Astrocyte (in vitro differentiated cells and primary cell): ENCODE data around the gene APLP1. TPM values are rescaled to one million over a fixed set of nuclear protein-coding genes. Genes with fewer than 3 reads are reported as not detected.
"Not testable (repeated sequence)": the region's sequence is repeated elsewhere in the genome, so short reads cannot be mapped to it uniquely, and the experiment has no call there.

Experiments
- DNase-seq: peaks from one replicate; pipeline ENCODE4 v3.0.0-alpha.2; 2010; ENCODE audit warnings: low read depth
- FAIRE-seq: peaks from 2 replicates; lab custom pipeline; 2011; peaks lifted over from hg19 to GRCh38; lab: Jason Lieb, UNC
- H2AFZ ChIP-seq: 2 replicates; pipeline ENCODE4 v1.6.0; 2012; ENCODE audit warnings: low read depth, low read length, inconsistent platforms
- H3K27ac ChIP-seq: 2 replicates; pipeline ENCODE4 v1.5.1; 2011; ENCODE audit warnings: low read depth, low read length, inconsistent platforms
- H3K27me3 ChIP-seq: 2 replicates; pipeline ENCODE4 v1.6.0; 2011; ENCODE audit warnings: low read length, inconsistent platforms; ENCODE audit not compliant: insufficient read depth
- H3K36me3 ChIP-seq: 2 replicates; pipeline ENCODE4 v1.5.1; 2011; ENCODE audit warnings: low read length, inconsistent platforms; ENCODE audit not compliant: insufficient read depth
- H3K4me1 ChIP-seq: 2 replicates; pipeline ENCODE4 v1.5.1; 2011; ENCODE audit warnings: low read length, inconsistent platforms; ENCODE audit not compliant: insufficient read depth
- H3K4me2 ChIP-seq: 2 replicates; pipeline ENCODE4 v1.6.0; 2012; ENCODE audit warnings: low read length, inconsistent platforms
- H3K4me3 ChIP-seq: 2 replicates; pipeline ENCODE4 v1.5.1; 2011; ENCODE audit warnings: low read depth, mild to moderate bottlenecking, low read length, inconsistent platforms; ENCODE audit not compliant: insufficient read depth
- H3K79me2 ChIP-seq: 2 replicates; pipeline ENCODE4 v1.6.0; 2012; ENCODE audit warnings: mild to moderate bottlenecking, low read length, inconsistent platforms; ENCODE audit not compliant: insufficient read depth
- H3K9ac ChIP-seq: 2 replicates; pipeline ENCODE4 v1.6.0; 2012; ENCODE audit warnings: mild to moderate bottlenecking, low read length, inconsistent platforms
- H3K9me3 ChIP-seq: 2 replicates; pipeline ENCODE4 v1.5.1; 2012; ENCODE audit warnings: low read depth, mild to moderate bottlenecking, low read length, inconsistent platforms; ENCODE audit not compliant: insufficient read depth
- H4K20me1 ChIP-seq: 2 replicates; pipeline ENCODE4 v1.6.0; 2012; ENCODE audit warnings: low read length, inconsistent platforms; ENCODE audit not compliant: insufficient read depth
- H3K27ac Mint-ChIP-seq: one replicate; pipeline ENCODE4 v1.8.0; 2021; ENCODE audit warnings: mild to moderate bottlenecking, mixed read lengths; ENCODE audit not compliant: unreplicated experiment
- H3K27me3 Mint-ChIP-seq: one replicate; pipeline ENCODE4 v1.8.0; 2021; ENCODE audit warnings: low read depth, mixed read lengths; ENCODE audit not compliant: unreplicated experiment
- H3K36me3 Mint-ChIP-seq: one replicate; pipeline ENCODE4 v1.8.0; 2021; ENCODE audit warnings: low read depth, mixed read lengths; ENCODE audit not compliant: unreplicated experiment
- H3K4me1 Mint-ChIP-seq: one replicate; pipeline ENCODE4 v1.8.0; 2021; ENCODE audit warnings: low read depth, mixed read lengths; ENCODE audit not compliant: unreplicated experiment
- H3K4me3 Mint-ChIP-seq: one replicate; pipeline ENCODE4 v1.8.0; 2021; ENCODE audit warnings: mild to moderate bottlenecking, moderate library complexity, mixed read lengths; ENCODE audit not compliant: unreplicated experiment
- H3K9me3 Mint-ChIP-seq: one replicate; pipeline ENCODE4 v1.8.0; 2021; ENCODE audit warnings: mild to moderate bottlenecking, mixed read lengths; ENCODE audit not compliant: unreplicated experiment
- EZH2 ChIP-seq: IDR thresholded peaks from 2 replicates; pipeline ENCODE4 v1.6.1; 2012; ENCODE audit warnings: mild to moderate bottlenecking, low read length, inconsistent platforms; ENCODE audit not compliant: insufficient read depth
- total RNA-seq: library from RNA; stranded (reverse); gene quantifications from 2 replicates; pipeline ENCODE4 v1.2.1, GENCODE V29; 2021
- TF ChIP-seq, protein P1 (sequence below): IDR thresholded peaks from 2 replicates; pipeline ENCODE4 v1.5.1; 2011; ENCODE audit warnings: low read depth, mild to moderate bottlenecking, inconsistent platforms, low read length, moderate library complexity; ENCODE audit not compliant: insufficient read depth

Gene APLP1
- total RNA-seq, 1 donor from 2014 or later: 69.4 TPM

DNA sequence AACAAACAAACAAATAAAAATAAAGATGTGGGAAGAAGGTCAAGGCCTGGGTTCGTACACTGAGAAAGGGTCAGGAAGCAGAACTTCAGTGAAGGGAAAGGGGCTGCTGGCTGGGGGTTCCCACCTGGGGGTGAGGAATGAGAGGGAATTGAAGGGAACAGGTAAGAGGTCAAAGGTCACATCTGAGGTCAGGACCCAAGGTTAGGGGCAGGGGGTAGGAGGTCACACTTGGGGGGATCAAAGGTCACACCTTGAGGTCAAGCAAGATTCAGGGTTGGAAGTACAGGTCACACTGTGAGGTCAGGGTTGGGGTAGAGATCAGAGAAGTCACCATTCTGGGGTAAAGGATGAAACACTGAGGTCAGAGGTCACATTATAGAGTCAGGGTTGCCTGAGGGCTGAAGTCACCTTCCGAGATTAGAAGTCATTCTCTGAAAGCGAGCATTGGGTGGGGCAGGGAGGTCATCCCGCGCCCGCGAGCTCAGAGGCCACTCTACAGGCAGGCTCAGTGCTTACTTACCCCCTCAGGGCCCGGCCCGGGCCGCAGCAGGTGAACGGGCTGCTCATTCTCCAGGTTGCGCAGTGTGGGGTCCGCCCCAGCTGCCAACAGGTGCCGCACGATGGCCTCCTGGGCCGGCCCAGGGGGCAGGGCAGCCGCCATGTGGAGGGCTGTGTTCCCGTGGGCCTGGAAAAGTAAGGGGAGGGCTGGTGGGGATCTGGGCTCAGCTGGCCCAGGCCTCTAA, 21.2 kb downstream of the APLP1 start:
- Histone ChIP-seq H3K27ac (no peak overlapping the region), H3K4me3 (no peak overlapping the region), H2AFZ (no peak overlapping the region), H3K9ac (no peak overlapping the region), H3K4me2 (no peak overlapping the region), H3K79me2 (no peaks in the 10 kb centered on the region), H3K4me1 (no peaks in the 10 kb centered on the region), H3K9me3 (no peaks in the 10 kb centered on the region), H3K27me3 (no peaks in the 10 kb centered on the region), H3K36me3 (peaks cover 5% of the 10 kb centered on the region), H4K20me1 (peaks cover 5% of the 10 kb centered on the region)
- DNase-seq (no peak), FAIRE-seq (no peak)
- no peak for TF ChIP-seq EZH2
- TF ChIP-seq, protein P1, sequence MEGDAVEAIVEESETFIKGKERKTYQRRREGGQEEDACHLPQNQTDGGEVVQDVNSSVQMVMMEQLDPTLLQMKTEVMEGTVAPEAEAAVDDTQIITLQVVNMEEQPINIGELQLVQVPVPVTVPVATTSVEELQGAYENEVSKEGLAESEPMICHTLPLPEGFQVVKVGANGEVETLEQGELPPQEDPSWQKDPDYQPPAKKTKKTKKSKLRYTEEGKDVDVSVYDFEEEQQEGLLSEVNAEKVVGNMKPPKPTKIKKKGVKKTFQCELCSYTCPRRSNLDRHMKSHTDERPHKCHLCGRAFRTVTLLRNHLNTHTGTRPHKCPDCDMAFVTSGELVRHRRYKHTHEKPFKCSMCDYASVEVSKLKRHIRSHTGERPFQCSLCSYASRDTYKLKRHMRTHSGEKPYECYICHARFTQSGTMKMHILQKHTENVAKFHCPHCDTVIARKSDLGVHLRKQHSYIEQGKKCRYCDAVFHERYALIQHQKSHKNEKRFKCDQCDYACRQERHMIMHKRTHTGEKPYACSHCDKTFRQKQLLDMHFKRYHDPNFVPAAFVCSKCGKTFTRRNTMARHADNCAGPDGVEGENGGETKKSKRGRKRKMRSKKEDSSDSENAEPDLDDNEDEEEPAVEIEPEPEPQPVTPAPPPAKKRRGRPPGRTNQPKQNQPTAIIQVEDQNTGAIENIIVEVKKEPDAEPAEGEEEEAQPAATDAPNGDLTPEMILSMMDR: no peak
- no peak overlapping the region for H3K4me3 Mint-ChIP-seq
- H3K4me1 Mint-ChIP-seq: peaks cover 2% of the 10 kb centered on the region
- no peak overlapping the region for H3K27ac Mint-ChIP-seq
- H3K36me3 Mint-ChIP-seq: peaks cover 26% of the 10 kb centered on the region
- no peaks in the 10 kb centered on the region for H3K27me3 Mint-ChIP-seq
- no peaks in the 10 kb centered on the region for H3K9me3 Mint-ChIP-seq

DNA sequence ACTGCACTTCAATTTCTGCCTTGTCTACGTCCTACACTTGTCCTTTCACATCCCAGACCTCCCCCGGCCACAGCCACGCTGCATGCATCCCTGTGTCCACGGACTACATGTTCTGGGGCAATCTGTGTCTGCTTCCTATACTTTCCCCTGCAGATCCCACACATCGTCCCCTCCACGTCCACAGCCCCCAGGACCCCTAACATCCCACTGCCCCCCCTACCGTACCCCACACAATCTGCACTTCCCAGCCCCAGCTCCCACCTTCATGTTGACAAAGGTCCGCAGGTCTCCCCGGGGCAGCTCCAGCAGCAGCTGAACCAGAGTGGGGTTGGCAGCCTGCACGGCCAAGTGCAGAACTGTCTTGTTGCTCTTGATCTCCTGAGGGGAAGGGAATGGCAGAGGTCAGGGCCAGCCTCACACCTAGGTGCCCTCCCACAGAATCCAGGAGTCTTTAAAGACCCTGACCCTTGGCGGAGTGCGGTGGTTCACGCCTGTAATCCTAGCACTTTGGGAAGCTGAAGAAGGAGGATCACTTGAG, 21.8 kb downstream of the APLP1 start:
- Histone ChIP-seq H3K36me3 (peaks cover 5% of the 10 kb centered on the region), H4K20me1 (peaks cover 5% of the 10 kb centered on the region), H3K4me3 (no peak overlapping the region), H3K79me2 (no peaks in the 10 kb centered on the region), H3K9me3 (no peaks in the 10 kb centered on the region), H3K9ac (no peak overlapping the region), H3K4me2 (no peak overlapping the region), H3K27me3 (no peaks in the 10 kb centered on the region), H2AFZ (no peak overlapping the region), H3K27ac (no peak overlapping the region), H3K4me1 (no peaks in the 10 kb centered on the region)
- H3K36me3 Mint-ChIP-seq: peaks cover 26% of the 10 kb centered on the region
- no peaks in the 10 kb centered on the region for H3K27me3 Mint-ChIP-seq
- no peak overlapping the region for H3K4me3 Mint-ChIP-seq
- H3K4me1 Mint-ChIP-seq: peaks cover 2% of the 10 kb centered on the region
- DNase-seq (no peak), FAIRE-seq (no peak)
- TF ChIP-seq, protein P1: no peak
- no peak for TF ChIP-seq EZH2
- no peaks in the 10 kb centered on the region for H3K9me3 Mint-ChIP-seq
- no peak overlapping the region for H3K27ac Mint-ChIP-seq

DNA sequence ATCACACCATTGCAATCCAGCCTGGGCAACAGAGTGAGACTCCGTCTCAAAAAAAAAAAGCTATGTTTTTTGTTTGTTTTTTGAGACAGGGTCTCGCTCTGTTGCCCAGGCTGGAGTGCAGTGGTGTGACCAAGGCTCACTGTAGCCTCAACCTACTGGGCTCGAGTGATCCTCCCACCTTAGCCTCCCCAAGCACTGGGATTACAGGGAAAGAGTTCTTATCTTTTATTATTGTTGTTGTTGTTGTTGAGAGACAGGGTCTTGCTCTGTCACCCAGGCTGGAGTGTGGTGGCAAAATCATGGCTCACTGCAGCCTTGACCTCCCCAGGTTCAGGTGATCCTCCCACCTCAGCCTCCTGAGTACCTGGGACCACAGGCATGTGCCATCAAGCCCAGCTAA, 23.4 kb downstream of the APLP1 start:
- H3K36me3 ChIP-seq: not testable (repeated sequence)

More for the DNA sequence above, 23.4 kb downstream of the APLP1 start:
- H3K9ac ChIP-seq, H4K20me1 ChIP-seq, H3K27me3 Mint-ChIP-seq, H3K9me3 Mint-ChIP-seq, H3K4me3 ChIP-seq, FAIRE-seq, H3K4me1 ChIP-seq, H3K4me1 Mint-ChIP-seq, H3K4me2 ChIP-seq, H2AFZ ChIP-seq, H3K27me3 ChIP-seq, H3K27ac Mint-ChIP-seq, H3K4me3 Mint-ChIP-seq, H3K9me3 ChIP-seq, DNase-seq, H3K79me2 ChIP-seq, H3K27ac ChIP-seq: not testable (repeated sequence)
- H3K36me3 Mint-ChIP-seq: peaks cover 22% of the 10 kb centered on the region
